Astrocyte of the cerebellum (primary cell): ENCODE results near the gene TMEM267.

Experiments used
- DNase-seq: peaks from one replicate; pipeline ENCODE4 v3.0.0-alpha.2; 2011; ENCODE audit warnings: low read depth
- H3K4me3 ChIP-seq: 2 replicates; pipeline ENCODE4 v1.5.1; 2011; ENCODE audit warnings: mild to moderate bottlenecking, low read depth, low read length, moderate library complexity
- in situ Hi-C: cut with HindIII; loops from 2 replicates; pipeline ENCODE4 v1.10.0; 2017; ENCODE audit warnings: low sequenced_read_pairs
- TF ChIP-seq, protein P1 (sequence below): IDR thresholded peaks from 2 replicates; pipeline ENCODE4 v1.5.1; 2012; ENCODE audit warnings: low read length, low read depth, moderate library complexity, mild to moderate bottlenecking; ENCODE audit errors: missing control alignments

TMEM267 gene, protein sequence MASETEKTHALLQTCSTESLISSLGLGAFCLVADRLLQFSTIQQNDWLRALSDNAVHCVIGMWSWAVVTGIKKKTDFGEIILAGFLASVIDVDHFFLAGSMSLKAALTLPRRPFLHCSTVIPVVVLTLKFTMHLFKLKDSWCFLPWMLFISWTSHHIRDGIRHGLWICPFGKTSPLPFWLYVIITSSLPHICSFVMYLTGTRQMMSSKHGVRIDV

DNA sequence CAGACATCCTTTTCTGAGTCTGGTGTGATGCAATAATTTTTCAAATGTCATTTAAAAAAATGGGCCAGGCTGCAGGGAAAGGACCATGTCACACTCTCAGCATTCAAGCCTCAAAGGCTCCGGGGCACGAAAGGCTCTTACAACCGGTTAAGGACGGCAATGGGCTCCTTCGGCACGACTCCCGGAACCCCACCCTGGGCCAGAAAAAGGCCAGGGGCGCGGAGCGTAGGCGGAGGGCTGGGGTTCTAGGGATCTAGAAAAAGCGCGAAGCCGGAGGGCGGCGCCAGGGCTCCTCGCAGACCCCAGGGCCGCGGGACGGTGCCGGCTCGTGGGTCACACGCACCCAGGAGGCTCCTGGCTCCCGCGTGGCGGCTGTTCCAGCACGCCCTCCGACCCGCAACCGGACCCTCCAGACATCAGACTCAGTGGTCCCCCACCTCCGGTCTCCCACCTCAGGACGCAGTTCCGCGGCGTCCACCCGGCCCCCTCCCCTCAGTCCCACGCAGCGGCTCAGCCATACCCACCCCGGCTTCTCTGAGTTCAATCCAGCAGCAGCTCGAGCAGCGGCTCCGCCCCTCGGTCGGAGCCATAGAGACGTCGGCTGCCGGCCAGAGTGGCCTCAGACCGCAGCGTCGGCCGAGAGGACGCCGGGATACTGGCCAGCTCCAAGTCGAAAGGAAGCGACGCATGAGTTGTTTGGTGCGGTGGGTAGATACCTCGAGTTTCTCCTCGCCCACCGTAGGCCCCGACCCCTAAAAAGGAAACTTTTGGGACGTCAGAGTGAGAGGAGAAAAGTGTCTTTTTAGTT lies at the start of gene TMEM267:
TMEM267 (minus strand) TSS at position 568 of the 808 bp plus-strand sequence. CDS start 29,896 bp downstream, outside the sequence.
- TF ChIP-seq, protein P1, sequence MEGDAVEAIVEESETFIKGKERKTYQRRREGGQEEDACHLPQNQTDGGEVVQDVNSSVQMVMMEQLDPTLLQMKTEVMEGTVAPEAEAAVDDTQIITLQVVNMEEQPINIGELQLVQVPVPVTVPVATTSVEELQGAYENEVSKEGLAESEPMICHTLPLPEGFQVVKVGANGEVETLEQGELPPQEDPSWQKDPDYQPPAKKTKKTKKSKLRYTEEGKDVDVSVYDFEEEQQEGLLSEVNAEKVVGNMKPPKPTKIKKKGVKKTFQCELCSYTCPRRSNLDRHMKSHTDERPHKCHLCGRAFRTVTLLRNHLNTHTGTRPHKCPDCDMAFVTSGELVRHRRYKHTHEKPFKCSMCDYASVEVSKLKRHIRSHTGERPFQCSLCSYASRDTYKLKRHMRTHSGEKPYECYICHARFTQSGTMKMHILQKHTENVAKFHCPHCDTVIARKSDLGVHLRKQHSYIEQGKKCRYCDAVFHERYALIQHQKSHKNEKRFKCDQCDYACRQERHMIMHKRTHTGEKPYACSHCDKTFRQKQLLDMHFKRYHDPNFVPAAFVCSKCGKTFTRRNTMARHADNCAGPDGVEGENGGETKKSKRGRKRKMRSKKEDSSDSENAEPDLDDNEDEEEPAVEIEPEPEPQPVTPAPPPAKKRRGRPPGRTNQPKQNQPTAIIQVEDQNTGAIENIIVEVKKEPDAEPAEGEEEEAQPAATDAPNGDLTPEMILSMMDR = no peak
- DNase-seq = peak; percentile 82
- peak within 1 kb of the TSS; percentile 92 for H3K4me3 ChIP-seq
- in situ Hi-C loops = no loop called here

DNA sequence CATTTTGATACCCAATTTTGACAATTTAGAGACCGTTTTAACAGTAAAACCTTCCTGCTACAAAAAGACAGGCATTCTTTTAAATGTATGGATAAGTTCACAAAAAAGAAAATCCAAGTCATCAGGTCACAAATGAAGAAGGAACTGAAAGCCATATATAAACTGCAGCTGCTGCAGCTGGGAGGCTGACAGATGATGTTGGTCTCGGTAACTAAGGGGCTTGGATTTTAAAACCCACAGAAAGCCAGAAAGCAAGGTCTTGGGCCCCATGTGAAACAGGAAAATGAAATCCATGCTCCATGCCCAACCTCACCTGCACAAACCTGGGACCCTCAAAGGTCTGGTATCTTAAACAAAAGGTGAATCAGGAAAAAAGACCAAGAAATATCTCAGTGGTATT lies 47.0 kb upstream of the TMEM267 start:
- no peak for DNase-seq
- TF ChIP-seq, protein P1 = no peak
- in situ Hi-C loops = no loop called here
- H3K4me3 ChIP-seq = no peak overlapping the region

DNA sequence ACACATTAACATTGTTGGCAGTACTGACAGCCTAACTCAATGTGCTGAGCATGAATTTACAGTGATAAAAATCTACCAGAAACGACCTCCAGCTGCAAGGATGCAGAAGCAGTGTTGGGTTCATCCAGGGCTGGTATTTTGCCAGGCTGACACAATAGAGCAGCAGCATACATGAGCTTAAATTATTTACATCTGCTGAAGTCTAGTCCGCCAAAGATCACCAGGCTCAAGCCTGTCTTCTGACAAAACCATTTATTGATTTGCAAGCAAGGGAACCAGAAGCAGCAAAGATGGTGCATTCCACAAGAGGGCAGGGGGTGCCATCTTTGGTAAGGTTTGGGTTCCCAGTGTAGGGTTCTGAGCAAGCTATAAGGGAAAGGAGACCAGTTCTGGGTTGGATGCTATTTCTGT lies 40.0 kb upstream of the TMEM267 start:
- TF ChIP-seq, protein P1 = no peak
- DNase-seq = no peak
- in situ Hi-C loops = no loop called here
- H3K4me3 ChIP-seq = no peak overlapping the region

DNA sequence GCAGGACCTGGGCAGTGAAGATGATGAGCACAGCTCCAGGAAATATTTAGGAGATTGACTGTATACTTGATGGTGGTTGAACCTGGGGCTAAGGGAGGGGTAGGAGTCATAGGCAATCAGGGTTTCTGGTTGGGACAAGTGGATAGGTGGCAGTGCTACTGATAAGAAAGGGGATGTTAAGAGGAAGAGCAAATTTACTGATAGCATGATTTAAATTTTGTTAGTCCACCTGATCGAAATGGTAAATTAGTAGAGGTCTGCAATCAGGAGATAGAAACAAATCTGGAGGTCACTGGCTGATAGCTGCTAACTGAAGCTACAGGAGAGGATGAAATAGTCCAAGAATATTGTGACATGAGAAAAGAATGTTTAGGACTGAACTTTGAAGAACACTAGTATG lies 37.0 kb upstream of the TMEM267 start:
- TF ChIP-seq, protein P1 = no peak
- no peak for DNase-seq
- in situ Hi-C loops = no loop called here
- no peak overlapping the region for H3K4me3 ChIP-seq

DNA sequence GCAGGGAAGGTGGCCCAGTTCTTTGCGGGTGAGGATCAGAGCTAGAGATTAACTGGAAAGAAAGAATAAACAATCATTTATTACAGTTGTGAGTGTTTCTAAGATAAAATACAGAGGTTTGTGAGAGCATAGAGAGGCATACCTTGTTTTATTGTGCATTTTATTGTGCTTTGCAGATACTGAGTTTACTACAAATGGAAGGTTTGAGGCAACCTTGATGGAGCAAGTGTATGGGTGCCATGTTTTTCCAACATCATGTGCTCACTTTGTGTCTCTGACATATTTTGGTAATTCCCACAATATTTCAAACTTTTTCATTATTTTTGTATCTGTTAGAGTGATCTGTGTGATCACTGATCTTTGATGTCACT lies 32.0 kb upstream of the TMEM267 start:
- in situ Hi-C loops = no loop called here
- DNase-seq = no peak
- TF ChIP-seq, protein P1 = no peak
- peak overlapping the region; percentile 63 for H3K4me3 ChIP-seq

DNA sequence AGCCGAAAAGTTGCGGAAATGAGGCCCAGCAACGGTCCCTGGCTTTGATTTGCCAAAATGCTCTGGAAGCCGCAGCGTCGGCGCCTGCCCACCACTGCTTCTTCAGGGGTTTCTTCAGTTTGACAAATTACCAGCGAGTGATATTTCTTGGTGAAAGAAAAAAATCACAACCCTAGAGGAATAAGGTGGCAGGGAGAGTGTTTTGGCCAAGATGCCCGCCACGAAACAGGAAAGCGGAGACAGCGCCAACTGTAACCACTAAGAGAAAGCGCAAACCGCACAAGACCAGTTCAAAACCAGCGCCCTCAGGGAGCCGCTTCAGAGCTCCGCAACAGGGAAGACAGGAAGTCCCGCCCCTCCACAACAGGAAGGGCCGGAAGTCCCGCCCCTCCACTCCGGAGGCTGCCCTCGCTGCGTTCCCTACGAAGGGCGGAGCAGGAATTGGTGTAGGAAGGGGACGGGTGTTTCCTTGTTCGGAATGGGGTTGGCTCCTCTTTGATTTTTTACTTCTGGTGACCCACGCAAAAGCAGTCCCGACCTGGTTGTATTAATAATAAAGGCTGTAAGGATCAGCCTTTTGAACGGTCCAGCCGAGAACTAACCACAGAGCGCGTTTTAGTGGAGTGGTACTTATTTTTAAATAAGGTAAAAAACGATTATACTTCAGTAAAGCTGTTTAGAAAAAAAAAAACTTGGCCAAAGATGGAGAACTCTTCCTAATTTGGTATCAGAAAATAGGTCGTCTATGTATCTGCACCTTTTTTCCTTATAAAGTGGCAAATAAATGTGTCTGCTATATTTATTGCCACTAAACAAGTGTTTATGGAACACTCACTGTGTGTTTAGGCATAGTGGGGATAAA lies 31.4 kb upstream of the TMEM267 start, which contains the start of gene C5orf34:
C5orf34 (minus strand) TSS at position 333 of the 862 bp plus-strand sequence. CDS start 5,809 bp downstream, outside the sequence.
- peak within 1 kb of the TSS; percentile 63 for H3K4me3 ChIP-seq
- TF ChIP-seq, protein P1 = no peak
- in situ Hi-C loops = no loop called here
- DNase-seq = peak; percentile 87
